NCI-H2196 treated with DMSO at 0.1 percent for 48 hours (cell line): Measurements from ENCODE around the gene SLC4A2.

Experiments used
- DNase-seq: peaks from one replicate; lab custom pipeline; 2025; ENCODE audit not compliant: unreplicated experiment; lab: John Stamatoyannopoulos, UW

Gene SLC4A2

GRCh38 chr7:151125470-151125845, 66.1 kb downstream of the SLC4A2 start:
- no peak for DNase-seq

- no peak for DNase-seq
These were observed 66.6 kb downstream of the SLC4A2 start for GRCh38 chr7:151125846-151126481.
